HG02763 (cell line): Measurements from ENCODE around the gene SLC16A11.
"Not testable (repeated sequence)": the region's sequence is repeated elsewhere in the genome, so short reads cannot be mapped to it uniquely, and the experiment has no call there.

Experiments used
- ATAC-seq: cut with Tn5 transposase; IDR thresholded peaks from one replicate; pipeline ENCODE4 v1.9.1; 2021; ENCODE audit warnings: mild to moderate bottlenecking, moderate library complexity; ENCODE audit not compliant: unreplicated experiment

Gene SLC16A11

GRCh38 chr17:7043497-7044198 is at the start of gene SLC16A11:
TSS of gene SLC16A11 (minus strand) at chr17:7044092. CDS start at chr17:7043513, 579 bp downstream.
- ATAC-seq, result no peak

DNA sequence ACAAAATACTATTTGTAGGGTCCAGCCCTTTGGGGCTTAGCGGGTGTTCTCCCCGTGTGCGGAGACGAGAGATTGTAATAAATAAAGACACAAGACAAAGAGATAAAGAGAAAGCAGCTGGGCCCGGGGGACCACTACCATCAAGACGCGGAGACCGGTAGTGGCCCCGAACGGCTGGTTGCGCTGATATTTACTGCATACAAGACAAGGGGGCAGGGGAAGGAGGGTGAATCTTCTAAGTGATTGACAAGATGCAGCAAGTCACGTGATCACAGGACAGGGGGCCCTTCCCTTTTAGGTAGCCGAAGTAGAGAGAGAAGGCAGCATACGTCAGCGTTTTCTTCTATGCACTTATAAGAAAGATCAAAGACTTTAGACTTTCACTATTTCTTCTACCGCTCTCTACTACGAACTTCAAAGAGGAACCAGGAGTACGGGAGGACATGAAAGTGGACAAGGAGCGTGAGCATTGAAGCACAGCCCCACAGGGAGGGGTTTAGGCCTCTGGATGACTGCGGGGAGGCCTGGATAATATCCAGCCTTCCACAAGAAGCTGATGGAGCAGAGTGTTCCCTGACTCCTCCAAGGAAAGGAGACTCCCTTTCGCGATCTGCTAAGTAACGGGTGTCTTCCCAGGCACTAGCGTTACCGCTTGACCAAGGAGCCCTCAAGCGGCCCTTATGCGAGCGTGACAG is 47.6 kb upstream of the SLC16A11 start:
- not testable (repeated sequence) for ATAC-seq

DNA sequence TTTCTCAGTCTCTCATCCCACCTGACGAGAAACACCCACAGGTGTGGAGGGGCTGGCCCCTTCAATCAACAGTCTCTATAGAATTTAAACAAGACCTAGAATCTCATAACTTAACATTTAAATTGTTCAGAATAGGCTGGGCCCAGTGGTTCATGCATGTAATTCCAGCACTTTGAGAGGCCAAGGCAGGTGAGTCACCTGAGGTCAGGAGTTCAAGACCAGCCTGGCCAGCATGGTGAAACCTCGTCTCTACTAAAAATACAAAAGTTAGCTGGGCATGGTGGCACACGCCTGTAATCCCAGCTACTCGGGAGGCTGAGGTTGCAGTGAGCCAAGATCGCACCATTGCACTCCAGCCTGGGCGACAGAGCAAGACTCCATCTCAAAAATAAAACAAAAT is 45.7 kb upstream of the SLC16A11 start:
- ATAC-seq, result not testable (repeated sequence)

- ATAC-seq, result not testable (repeated sequence)
These were observed 44.5 kb upstream of the SLC16A11 start for GRCh38 chr17:7088442-7088841.

DNA sequence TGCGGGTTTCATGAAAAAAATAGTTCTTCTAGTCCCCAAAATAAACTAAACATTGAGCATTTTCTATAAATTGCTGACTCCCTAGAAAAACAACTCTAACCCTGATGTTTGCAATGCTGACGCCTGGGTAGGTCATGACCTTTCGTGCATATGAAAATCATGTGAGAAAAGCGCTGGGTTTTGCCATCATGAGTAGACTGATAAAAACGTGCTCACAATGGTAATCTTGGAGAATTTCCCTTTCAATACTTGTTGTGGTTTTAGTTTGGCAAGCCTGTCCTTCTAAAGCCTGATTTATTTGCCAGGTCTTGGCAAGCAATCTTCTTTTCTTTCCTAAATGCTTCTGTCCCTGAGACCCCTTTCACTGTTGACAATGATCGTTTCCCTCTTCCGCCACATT is 40.2 kb upstream of the SLC16A11 start:
- ATAC-seq, result no peak

DNA sequence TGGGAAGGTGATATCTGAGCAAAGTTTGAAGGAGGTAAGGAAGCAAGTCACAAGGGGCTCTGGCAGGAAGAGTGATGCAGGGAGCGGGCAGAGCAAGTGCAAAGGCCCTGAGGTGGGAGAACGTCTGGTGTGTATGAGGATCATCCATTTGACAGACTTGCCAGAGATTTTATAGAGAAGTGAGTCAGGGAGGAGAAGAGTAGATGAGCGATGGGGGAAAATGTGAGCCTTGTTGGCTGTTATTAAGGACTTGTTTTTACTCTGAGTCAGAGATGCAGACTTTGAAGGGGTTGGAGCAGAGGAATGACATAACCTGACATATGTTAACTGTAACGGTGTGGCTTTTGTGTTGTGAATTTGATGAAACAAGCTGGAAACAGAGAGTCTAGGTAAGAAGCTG is 39.7 kb upstream of the SLC16A11 start:
- no peak for ATAC-seq

- ATAC-seq, result no peak
These were observed 37.6 kb upstream of the SLC16A11 start for GRCh38 chr17:7081341-7082062.

GRCh38 chr17:7080456-7081041 is 36.7 kb upstream of the SLC16A11 start:
- ATAC-seq, result no peak

GRCh38 chr17:7079581-7080455 is 35.9 kb upstream of the SLC16A11 start, which contains the start of gene CLEC10A:
TSS of gene CLEC10A (minus strand) at chr17:7080251. CDS start at chr17:7078812, 1,439 bp downstream.
- ATAC-seq, result no peak

- no peak for ATAC-seq
These were observed 34.8 kb upstream of the SLC16A11 start for GRCh38 chr17:7078711-7079110.

DNA sequence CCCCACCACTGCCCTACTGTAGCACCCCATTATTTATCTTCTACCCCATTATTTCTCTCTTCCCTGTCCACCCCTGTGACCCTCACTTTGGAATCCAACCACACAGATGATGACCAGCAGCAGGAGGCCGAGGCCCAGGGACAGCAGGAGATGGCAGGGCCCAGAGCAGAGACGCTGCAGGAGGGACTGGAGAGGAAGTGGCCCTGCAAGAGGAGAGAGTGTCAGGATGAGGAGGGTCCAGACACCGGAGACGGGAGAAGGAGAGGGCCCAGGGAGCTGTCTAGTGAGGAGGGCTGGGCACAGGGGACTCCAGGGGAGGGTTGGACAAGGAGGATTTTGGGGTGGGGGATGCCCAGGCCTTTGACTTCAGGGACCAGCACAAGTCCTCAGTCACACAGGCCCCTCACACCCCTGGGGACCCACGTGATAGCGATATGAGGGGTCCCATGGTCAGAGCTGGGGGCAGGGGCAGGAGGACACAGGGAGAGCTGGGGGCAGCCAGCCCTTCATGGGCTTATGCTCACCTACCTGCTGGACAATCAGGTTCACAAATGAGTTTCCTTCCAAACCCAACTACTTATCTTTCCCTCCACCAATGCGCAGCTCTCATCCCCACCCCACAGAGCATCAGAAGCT is 34.1 kb upstream of the SLC16A11 start:
- no peak for ATAC-seq

GRCh38 chr17:7074931-7075330 is 31.0 kb upstream of the SLC16A11 start:
- no peak for ATAC-seq

DNA sequence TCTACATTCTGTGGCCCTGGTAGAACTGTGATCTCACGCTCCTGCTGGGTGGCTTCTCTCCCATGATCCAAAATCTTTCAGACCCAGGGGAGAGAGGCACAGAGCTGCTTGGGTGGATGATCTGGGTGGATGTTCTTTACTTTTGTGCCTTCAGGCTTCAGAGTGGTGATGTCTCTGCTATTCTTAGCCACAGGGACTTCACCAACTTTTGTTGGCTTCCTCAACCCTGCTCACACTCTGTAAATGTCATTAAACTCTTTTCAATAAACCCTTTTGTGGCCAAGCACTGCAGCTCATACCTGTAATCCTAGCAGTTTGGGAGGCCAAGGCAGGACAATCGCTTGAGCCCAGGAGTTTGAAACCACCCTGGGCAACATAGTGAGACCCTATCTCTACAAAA is 28.5 kb upstream of the SLC16A11 start:
- ATAC-seq, result no peak

- ATAC-seq, result no peak
These were observed 26.8 kb upstream of the SLC16A11 start for GRCh38 chr17:7070712-7071111.

DNA sequence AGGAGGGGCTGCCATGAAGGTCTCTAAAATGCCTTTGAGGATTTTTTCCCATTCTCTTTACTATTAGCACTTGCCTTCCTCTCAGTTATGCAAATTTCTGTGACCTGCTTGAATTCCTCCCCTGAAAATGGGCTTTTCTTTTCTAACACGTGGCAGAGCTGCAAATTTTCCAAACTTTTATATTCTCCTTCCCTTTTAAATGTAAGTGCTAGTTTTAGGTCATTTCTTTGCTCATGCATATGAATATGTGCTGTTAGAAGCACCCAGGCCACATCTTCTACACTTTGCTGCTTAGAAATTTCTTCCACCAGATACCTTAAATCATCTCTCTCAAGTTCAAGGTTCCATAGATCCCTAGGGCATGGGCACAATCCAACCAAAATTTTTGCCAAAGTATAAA is 24.4 kb upstream of the SLC16A11 start:
- no peak for ATAC-seq

- ATAC-seq, result no peak
These were observed 23.3 kb upstream of the SLC16A11 start for GRCh38 chr17:7067198-7067597.

GRCh38 chr17:7064261-7064660 is 20.4 kb upstream of the SLC16A11 start:
- no peak for ATAC-seq

GRCh38 chr17:7063518-7064094 is 19.7 kb upstream of the SLC16A11 start:
- no peak for ATAC-seq

- ATAC-seq, result no peak
These were observed 16.4 kb upstream of the SLC16A11 start for GRCh38 chr17:7060165-7060891.
